ENCODE measurements around the gene AQP6.
"Not testable (repeated sequence)": the region's sequence is repeated elsewhere in the genome, so short reads cannot be mapped to it uniquely, and the experiment has no call there.

The AQP6 gene

DNA sequence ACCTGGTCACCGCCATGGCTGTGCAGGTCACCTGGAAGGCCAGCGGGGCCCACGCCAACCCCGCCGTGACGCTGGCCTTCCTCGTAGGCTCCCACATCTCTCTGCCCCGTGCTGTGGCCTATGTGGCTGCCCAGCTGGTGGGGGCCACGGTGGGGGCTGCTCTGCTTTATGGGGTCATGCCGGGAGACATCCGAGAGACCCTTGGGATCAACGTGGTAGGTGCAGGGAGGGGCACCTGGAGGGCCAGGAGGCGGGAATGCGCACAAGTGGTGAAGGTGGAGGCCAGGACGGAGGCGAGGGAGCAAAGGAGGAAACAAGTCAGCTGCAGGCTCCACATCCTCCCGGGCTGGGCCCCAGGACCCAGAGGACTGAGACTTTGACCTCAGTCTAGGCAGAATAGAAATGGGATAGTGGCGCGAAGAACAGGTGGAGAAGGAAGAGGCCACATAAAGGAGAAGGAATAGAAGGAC is 649 bp downstream of the AQP6 start:
- DNase-seq, result no peak

- peak; percentile 48 for DNase-seq
Observed at GRCh38 chr12:49974231-49974675, 1.5 kb downstream of the AQP6 start.

- no peak for DNase-seq
Observed at GRCh38 chr12:49974677-49975317, 2.0 kb downstream of the AQP6 start.

GRCh38 chr12:49975318-49975761 is 2.6 kb downstream of the AQP6 start:
- DNase-seq, result no peak

- DNase-seq, result no peak
Observed at GRCh38 chr12:49976557-49976956, 3.8 kb downstream of the AQP6 start.

- no peak for DNase-seq
Observed at GRCh38 chr12:49978125-49978524, 5.4 kb downstream of the AQP6 start.

- no peak for DNase-seq
Observed at GRCh38 chr12:49979016-49979586, 6.4 kb downstream of the AQP6 start.

DNA sequence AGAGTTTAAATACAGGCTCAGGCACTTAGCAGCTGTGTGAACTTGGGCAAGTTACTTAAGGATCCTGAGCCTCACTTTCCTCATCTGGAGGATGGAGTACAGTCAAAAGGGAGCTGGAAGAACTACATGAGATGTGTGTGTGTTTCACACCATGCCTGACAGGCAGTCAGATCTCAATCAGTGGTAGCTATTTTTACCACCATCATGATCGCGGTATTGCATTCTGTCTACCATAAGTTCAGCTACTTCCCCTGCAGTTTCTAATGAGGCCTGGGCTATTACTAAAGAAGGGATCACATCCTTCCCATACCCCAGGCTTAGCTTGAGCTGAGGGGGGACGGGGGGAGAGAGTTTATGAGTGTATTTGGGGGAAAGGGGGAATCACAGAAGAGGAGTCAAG is 7.0 kb downstream of the AQP6 start:
- DNase-seq, result no peak

DNA sequence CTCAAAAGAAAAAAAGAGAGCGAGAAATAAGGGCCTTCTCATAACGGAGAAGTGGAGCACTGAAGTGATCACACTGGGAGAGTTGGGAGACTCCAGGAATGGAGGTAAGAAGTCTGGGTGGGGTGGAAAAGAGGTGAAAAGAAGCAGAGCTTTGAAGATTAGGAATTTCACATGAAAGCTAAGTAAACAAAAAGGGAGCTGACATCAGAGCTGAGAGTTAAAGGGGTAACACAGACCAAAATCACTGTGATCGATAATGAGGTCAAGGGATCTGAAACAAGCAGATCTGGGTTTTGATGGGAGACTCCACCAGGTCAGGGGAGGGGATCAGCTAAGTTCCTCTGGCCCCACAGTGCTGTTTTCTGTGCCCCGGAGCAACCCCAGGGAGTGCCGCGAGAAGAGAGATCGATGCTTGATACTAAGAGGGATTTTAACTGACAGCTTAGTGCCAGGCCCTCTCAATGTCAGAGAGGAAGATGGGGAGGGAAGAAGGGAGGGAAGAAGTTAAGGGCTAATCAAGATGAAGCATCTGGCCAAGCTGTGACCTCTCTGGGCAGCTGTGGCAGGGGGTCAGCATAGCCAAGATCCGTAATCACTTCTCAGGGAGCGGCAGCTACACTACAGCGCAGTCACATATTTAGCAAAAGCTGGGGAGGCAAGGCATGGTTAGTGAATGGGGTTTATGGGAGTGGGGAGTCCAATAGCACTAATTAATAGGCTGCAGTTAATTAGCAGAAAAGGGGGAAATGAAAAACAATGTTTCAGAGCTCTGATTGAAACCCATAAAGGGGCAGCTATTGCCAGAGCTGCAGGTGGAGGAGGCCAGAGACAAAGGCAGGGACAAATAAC is 8.0 kb downstream of the AQP6 start:
- DNase-seq, result no peak

- no peak for DNase-seq
Observed at GRCh38 chr12:49982246-49983087, 9.7 kb downstream of the AQP6 start.

DNA sequence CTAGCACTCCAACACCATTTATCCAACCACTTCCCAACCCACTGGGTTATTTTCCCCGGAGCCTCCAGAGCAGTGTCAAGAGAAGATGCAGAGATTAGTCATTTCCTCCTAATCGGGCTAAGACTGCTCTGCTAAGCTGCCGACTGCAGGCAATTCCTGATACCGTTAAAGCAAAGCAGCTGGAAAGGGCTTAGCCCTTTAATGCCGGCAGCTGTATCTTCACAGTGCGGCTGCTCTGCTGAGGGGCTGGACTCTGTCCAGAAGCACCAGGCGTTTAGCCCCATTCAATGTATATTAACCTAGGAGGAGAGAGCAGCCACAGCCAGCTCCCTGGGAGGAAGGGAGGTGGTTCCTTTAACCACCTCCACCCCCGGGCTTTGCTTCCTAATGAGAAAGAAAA is 11.1 kb downstream of the AQP6 start:
- DNase-seq, result peak; percentile 61

- DNase-seq, result no peak
Observed at GRCh38 chr12:49984476-49985359, 12.0 kb downstream of the AQP6 start.

- DNase-seq, result no peak
Observed at GRCh38 chr12:49985981-49986380, 13.2 kb downstream of the AQP6 start.

GRCh38 chr12:49986476-49986875 is 13.7 kb downstream of the AQP6 start:
- not testable (repeated sequence) for DNase-seq

- DNase-seq, result no peak
Observed at GRCh38 chr12:49987625-49988303, 15.0 kb downstream of the AQP6 start.

- not testable (repeated sequence) for DNase-seq
Observed at GRCh38 chr12:49989400-49989799, 16.7 kb downstream of the AQP6 start.

DNA sequence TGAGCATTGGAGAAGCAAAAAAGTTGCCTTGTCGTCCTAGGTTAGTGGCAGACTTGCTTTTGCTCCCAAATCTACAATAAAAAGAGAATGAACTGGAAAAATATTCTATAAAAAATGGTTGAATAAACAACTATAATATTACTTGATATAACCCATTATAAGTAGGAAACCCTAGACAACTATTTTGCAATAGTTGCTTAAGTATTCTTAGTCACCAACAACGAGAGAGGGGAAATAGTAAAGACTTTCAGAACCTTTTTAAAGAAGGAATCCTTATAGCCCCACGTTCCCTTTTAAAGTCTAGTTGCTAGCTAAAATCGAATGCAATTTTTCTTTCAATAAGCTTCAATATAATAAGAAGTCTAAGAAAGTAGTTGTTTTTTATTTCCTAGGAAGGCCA is 17.5 kb downstream of the AQP6 start:
- no peak for DNase-seq

- no peak for DNase-seq
Observed at GRCh38 chr12:49998453-49998852, 25.7 kb downstream of the AQP6 start.

DNA sequence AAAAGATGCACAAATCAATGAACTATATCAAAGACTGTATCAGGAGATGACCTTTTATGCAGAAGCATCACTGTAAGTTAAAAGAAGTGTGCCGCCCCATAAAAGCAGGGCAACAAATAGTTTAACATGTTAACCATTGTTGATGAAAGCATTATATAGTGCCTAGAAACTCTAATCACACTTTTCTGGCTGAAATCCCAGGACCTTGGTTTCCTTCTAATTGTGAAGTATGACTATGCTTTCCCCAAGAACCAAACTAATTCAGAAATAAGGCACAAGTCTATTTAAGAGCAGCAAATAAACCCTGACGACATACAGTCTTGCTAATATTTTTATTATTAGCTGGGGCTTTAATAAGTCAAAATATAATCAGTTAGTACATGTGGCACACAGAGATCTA is 30.8 kb downstream of the AQP6 start:
- DNase-seq, result no peak

DNA sequence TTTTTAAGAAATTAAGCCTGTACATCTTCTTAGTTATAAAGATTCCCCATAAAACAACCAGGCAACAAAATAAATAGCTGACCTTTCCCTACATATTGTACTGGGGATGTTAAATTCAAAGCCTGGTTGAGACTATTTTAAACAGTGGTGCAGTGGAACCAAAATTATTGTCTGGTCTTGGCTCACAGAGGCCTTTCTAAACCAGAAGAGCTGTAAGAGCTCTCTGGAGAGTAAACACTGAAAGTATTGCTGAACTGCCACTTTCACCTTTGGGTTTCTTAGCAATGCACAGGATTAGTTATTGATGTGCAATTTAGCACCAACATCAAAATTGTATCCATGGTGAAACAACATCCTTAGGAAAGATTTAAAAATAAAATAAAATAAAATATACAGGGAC is 31.9 kb downstream of the AQP6 start:
- DNase-seq, result no peak

- DNase-seq, result no peak
Observed at GRCh38 chr12:50005175-50005574, 32.4 kb downstream of the AQP6 start.

All from amniotic stem cell (primary cell).